GM15510 (cell line): ENCODE results near the gene MRGPRE.

ENCODE experiments used
- POLR2A ChIP-seq: IDR thresholded peaks from 3 replicates; pipeline ENCODE4 v1.6.1; 2011; ENCODE audit warnings: borderline replicate concordance; ENCODE audit not compliant: insufficient read length; ENCODE audit errors: extremely low read depth

Gene MRGPRE

DNA sequence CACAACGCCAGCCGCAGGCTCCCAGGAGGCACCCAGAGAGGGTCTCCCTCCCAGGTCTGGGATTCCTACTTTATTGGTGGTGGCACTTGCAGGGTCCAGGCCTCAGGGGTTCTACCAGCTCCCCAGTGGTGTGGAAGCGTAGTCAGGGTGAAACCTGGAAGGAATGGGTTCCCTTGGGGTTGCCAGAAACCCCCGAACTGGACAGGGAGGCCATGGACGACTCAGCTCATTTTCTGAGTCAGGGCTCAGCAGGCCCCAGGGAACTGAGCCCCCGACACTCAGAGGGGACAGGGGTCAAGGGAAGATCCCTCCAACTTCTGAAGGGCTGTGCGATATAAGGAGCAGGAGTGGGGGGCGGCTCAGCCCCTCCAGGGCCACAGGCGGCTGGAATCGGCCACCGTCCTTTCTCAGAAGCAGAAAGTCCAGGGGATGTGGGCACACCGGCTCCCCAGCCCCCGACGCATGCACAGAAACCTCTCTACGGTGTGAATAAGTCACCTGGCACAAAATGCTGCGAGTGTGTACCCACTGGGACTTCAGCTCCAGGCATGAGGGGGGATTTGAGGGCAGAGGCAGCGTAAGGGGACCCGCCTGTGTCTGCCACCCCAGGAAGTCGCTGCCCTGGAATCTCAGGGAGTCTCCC is 38.7 kb downstream of the MRGPRE start:
- TF ChIP-seq POLR2A = no peak

DNA sequence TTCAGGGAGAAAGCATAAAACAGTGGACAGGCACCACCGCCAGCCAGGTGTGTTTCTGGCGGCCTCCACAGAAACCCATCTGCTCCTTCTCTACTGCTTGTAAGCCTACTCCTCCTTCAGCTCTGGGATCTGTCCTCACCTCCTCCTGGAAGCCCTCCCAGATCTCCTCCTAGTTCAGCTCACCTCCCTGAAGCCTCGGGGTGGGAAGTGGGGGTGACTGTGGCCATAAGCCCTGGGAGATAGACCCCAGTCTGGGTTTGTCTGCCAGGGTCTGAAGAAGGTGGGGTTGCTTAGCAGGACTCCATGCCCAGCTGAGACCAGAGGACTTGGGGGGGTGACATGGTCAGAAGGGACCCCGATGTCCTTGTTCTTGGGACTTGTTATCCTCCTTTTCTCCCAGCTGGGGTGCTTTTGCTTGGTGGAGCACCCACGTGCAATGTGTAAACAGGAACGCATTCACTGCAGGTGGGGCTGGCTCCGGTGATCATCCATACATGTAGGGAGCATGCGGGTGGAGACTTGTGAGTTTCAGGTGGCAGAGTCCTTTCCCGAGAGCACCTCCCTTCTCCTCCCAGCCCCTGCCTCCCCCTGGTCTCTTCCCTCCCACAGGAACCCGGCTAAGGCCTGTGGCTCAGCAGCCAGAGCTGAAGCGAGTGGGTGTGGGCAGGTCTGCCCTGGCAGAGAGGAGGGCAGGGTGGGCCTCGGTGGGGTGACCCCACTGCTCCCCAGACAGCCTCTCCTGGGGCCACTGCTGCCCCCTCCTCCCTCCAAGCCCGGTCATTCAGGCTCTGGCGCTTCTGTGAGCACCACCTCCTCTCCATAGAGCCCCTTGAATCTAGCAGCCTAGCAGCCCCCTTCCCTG is 39.5 kb downstream of the MRGPRE start:
- no peak for TF ChIP-seq POLR2A

- no peak for TF ChIP-seq POLR2A
These were observed 40.5 kb downstream of the MRGPRE start for GRCh38 chr11:3191586-3192324.

DNA sequence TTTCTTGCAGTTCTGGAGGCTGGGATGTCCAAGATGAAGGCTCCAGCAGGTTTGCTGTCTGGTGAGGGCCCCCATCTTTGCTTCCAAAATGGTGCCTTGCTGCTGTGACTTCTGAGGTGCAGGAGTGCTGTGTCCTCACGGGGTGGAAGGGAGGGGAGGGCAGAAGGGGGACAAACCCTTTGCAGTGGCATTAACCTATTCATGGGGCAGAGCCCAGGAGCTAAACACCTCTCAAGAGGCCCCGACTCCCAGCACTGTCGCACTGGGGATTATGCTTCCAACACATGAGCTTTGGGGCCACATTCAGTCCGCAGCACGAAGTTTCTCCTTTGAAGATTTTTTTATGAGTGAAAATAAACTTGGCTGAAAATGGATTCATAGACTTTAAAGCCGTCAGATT is 41.6 kb downstream of the MRGPRE start:
- TF ChIP-seq POLR2A = no peak

DNA sequence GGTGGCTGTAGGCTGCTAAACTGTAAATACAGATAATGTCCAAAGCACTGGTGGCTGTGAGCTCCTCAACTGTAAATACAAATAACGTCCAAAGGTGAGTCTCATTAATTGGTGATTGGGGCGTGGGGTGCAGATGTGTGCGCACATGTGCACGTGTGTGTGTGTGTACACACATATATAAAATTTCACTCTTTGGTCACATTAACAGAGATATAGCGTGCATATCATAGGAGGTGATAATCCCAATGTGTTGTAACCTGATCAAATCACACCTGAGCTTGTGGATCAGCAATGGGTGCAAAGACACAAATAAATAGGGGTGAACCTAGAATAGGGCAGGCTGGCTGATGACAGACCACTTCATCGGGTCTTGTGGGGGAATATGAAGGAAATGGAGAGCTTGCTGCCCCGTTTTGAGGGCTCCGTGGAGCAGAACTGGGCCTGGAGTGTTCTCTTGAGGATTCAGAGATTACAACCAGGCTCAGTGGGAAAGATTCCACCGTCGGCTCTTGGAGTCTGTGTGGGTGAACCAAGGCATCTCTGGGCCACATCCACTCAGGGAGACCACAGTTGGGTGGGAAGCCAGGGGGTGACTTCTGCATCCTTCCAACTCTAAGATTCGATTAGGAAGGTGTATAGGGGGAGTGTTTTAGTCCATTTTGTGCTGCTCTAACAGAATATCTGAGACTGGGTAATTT is 42.2 kb downstream of the MRGPRE start:
- no peak for TF ChIP-seq POLR2A

DNA sequence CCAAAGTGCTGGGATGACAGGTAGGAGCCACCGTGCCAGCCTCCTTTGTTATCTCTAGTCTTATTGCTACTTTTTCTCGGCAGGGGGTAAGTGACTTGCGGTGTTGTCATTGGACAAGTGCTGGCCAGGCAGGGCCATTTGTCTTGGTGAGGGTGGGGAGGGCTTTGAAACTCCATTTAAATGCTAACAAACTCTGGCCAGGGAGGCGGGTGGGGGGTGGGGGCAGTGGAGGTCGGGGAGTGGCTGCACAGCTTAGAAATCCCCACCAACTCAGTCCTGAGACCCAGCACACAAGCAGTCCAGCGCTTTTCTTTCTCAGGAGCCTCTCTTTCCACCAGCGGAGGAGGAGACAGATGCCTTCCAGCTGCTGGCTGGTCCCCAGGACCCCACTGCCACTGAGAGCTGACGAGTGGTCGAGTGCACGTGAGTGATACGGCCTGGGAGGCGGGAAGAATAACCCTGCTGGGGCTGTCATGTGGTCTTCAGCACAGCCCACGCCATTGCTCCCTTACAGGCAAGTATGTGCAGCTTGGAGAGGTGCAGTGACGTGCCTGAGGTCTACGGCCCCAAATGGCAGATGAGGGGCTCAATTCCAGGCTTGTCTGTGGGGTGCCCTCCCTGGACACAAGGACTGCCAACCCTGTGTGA is 42.9 kb downstream of the MRGPRE start:
- TF ChIP-seq POLR2A = no peak

- no peak for TF ChIP-seq POLR2A
These were observed 43.6 kb downstream of the MRGPRE start for GRCh38 chr11:3188496-3189195.

- TF ChIP-seq POLR2A = no peak
These were observed 45.9 kb downstream of the MRGPRE start for GRCh38 chr11:3186166-3186953.

DNA sequence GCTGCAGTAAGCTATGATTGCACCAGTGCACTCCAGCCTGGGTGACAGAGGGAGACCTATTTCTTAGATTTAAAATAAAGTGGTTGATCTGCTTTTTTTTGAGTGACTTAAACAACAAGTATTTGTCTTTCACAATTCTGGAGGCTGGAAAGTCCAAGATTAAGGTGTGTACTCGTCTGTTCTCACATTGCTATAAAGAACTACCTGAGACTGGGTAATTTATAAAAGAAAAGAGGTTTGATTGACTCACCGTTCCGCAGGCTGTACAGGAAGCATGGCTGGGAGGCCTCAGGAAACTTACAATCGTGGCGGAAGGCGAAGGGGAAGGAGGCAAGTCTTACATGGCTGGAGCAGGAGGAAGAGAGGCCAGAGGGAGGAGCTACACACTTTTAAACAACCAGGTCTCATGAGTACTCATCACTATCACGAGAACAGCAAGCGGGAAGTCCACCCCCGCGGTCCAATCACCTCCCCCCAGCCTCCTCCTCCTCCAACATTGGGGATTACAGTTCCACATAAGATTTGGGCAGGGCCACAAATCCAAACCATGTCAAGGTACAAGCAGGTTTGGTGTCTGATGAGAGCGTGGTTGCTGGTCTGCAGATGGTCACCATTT is 47.4 kb downstream of the MRGPRE start:
- no peak for TF ChIP-seq POLR2A

DNA sequence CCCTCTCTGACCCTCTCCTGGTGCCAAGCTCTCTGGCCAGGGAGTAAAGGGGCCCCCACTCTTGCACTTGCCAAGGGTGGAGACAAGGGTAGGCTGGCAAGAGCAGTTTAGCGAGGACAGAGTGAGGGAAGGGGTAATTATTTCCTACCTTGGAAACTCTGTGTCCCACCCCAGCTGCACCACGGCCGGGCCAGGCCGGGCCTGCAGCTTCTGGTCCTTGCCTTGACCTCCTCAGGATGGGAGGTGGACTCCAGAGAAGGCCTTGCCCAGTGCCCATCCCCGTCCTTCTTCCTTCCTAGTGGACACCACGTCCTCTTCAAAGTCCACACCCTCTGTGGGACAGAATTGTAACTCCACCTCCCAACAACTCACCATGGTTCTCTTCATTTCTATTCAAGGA is 48.7 kb downstream of the MRGPRE start:
- TF ChIP-seq POLR2A = no peak

DNA sequence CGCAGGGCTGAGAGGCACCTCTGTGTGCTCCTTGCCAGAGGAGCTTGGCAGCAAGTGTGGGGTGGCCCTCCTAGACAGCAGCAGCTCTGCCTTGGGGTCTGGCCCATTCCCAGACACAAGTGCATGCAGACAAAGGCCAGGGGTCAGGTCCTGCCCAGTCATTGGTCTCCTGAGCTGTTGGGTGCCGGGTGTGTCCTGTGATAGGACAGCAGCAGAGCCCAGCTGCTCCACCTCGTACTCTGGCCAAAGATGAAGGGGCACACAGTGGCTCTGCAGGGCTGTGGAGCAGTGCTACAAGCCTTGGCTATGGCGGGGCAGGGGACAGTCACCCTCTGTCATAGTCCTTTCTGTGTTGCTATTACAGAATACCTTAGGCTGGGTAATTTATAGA is 49.8 kb downstream of the MRGPRE start:
- no peak for TF ChIP-seq POLR2A

GRCh38 chr11:3181725-3182461 is 50.3 kb downstream of the MRGPRE start:
- TF ChIP-seq POLR2A = no peak
